Measurements from ENCODE around the gene MPIG6B.
A peak's percentile ranks its signal among the peaks of the same experiment; 100 is the strongest.

Gene MPIG6B

DNA sequence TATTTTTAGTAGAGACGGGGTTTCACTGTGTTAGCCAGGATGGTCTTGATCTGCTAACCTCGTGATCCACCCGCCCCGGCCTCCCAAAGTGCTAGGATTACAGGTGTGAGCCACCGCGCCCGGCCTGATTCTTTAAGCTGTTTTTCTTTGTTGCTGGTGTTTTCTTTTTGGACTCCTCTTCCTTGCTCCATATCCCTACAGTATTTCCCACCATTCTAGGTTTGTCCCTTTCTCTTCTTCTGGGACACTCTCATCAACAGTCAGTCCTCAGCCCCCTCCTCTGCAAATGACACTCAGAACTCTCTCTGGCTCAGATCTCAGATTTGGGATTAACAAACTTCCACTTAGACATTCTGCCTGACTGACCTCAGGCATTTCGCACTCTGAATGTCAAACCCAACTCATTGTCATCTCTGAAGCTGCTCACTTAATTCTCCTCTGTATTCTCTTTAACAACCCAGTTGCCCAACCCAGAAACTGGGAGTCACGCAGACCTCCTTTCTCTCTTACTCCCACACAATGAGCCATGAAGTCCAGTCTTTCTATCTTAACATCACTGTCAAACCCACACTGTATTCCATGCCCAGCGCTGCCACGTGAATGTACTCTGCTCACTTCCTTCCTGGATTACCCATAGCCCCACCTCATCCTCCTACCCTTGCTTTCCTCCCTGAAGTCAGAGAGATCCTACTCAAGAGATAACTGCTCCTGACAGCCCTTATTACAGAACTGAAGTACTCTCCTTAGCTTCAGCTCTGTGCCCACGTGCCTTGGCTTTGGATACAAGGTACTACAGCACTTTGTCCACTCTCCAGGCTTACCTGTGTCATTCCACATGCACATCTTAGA, 2.6 kb downstream of the MPIG6B start:
- DNase-seq (ENCODE audit: low spot score in 2 of 2), result no peak
- peak overlapping the region; percentile 91 for H3K27ac Mint-ChIP-seq

DNA sequence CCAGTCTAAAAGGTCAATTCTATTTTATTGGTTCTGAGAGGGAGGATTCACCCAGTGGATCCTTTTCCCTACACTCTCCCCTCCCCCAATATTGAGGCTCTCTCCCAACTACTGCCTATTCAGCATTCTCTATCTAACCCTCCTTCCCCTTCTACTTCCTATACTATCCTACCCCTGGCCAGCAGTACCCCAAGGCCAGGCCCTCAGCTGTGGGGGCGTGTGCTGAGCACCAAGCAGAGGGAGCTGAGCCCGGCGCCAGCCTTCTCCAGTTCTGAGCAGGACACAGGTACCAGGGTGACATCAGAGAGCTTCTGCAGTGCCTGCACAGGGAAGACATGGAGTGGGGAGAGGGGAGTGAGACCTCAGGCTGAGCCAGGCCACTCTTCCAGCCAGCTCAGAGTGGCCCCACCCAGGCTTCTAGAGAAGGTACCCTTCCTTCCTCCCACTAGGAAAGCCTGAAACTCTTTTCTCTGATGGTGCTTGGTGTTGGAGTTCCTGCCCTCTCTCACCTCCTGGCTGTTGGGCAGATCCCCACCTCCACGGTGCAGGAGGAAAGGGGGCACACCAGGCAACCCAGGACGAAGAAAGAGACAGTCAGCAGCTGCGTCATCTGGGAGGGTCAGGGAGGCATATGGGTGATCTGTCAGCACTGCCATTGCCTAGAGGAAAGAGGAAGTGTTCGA, 4.0 kb downstream of the MPIG6B start:
- ATAC-seq (peak; percentile 19), DNase-seq (ENCODE audit: low spot score in 2 of 2) (no peak)
- peaks cover 47% of the 10 kb centered on the region for H3K36me3 Mint-ChIP-seq
- H3K4me3 Mint-ChIP-seq, result peak overlapping the region; percentile 87
- peaks cover 60% of the 10 kb centered on the region for H3K4me1 Mint-ChIP-seq
- H3K9me3 Mint-ChIP-seq, result no peaks in the 10 kb centered on the region
- H3K27ac Mint-ChIP-seq, result peak overlapping the region; percentile 91

More for the DNA sequence above, 2.6 kb downstream of the MPIG6B start:
- Mint-ChIP-seq H3K36me3 (peaks cover 33% of the 10 kb centered on the region), H3K4me3 (no peak overlapping the region), H3K9me3 (no peaks in the 10 kb centered on the region), H3K4me1 (peaks cover 56% of the 10 kb centered on the region)
- no peak for ATAC-seq

DNA sequence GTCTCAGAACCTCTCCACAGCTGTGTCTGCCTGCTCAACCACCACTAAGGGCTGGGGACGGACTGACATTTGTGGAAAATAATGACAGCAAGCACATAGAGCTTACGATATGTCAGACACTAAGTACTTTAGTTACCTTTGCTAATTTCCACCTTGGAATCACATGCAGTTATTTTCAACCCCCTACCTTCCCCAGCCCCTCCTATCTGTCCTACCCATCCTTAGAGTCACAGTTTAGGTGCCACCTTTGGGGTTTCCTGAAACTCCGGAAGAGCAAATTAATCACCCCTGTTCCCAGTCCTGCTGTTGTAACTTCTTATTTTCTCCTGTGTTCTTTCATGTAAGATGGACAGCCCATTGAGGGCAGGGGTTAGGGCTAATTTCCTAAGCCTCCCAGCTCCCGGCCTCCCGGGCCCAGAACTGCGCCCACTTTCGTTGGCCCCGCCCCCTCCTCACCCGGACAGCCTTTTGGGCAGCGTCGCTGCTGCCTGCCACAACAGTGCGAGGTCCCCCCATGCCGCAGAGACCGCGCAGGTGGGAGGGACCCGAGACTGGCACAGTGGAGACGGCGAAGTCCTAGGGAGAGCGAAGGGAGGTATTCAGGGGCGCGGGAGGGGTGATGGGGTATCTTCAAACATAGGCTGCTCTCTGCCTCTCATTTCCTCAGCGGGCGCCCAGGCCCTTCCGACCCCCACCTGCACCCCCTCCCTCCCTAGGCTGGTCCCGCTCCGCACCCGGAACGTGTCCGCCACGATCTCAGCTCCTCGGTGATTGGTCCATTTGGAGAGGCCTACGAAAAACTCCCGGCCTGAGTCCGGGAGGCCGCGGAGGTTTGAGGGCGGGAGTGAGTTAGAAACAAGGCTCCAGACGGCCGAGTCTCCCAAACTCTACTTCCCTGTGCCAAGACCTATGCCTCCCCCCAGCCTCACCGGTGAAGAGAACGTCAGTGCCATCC, 4.8 kb downstream of the MPIG6B start:
- Mint-ChIP-seq H3K27ac (peak overlapping the region; percentile 91), H3K4me1 (peaks cover 61% of the 10 kb centered on the region), H3K36me3 (peaks cover 55% of the 10 kb centered on the region), H3K9me3 (no peaks in the 10 kb centered on the region), H3K4me3 (peak overlapping the region; percentile 87)
- DNase-seq (ENCODE audit: low spot score in 2 of 2), result no peak
- ATAC-seq, result no peak

DNA sequence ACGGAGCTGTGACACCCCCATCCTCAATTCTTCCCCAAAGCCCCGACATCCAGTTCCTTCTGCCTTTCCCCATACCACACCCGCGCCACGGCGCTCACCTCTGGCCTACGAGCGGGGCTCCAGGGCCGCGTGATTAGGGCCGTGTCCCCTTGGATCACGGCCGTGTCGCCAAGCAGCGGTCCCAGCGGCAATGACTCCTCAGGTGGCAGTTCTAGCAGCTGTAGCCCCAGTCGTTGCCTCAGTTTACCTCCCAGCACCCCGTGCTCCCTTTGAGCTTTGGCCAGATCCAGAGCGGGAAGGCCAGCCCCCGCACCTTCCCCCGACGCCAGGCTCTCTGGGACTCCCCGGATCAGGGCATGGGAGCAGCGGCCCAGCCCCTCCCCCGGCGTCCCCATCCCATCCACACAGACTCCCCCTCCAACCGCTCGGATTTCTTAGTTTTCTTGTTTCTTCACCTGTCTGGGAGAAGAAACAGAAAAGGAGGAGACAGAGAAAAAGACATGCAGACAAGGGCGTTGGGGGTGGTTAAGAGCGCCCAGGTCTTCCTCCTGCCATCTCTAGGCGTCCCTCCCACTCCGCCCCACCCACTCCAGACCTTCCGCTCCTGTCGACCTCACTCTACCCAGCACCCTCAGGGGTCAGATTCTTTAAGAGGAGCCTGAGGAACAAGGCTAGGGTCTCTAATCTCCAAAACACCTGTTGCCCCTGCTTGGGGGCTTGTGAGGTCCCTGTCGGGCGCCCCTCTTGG, 5.8 kb downstream of the MPIG6B start, which contains the start of gene DDAH2:
DDAH2 (minus strand) TSS at position 533 of the 748 bp plus-strand sequence; CDS start at position 395, 138 bp downstream.
- peak within 1 kb of the TSS; percentile 87 for H3K4me3 Mint-ChIP-seq
- peaks cover 67% of the 10 kb centered on the region for H3K4me1 Mint-ChIP-seq
- DNase-seq (ENCODE audit: low spot score in 2 of 2), result no peak
- H3K36me3 Mint-ChIP-seq, result peaks cover 57% of the 10 kb centered on the region
- peak; percentile 43 for ATAC-seq
- H3K27ac Mint-ChIP-seq, result peak within 1 kb of the TSS; percentile 91
- H3K9me3 Mint-ChIP-seq, result no peaks in the 10 kb centered on the region

DNA sequence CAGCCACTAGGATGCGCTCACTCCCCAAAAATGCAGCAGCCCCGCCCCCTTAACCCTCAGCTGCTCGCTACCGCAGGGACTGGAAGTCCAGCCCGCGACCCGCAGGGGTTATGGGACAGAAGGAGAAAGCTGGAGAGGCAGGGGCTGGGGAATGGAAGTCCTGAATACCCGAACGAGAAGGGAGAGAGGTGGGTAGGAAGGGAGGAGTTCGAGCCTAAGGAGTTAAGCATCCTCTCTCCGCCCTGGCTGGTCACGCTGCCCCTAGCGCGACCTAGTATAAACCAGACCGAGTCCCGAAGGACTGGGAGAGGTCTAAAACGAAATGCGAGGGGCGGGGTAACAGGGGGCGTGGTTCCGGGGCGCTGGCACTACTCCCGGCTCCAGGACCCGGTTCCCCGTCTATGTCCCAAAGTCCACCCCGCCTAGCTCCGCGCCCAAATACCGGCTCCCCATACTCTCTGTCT, 6.4 kb downstream of the MPIG6B start:
- H3K27ac Mint-ChIP-seq, result peak overlapping the region; percentile 91
- ATAC-seq (peak; percentile 81), DNase-seq (ENCODE audit: low spot score in 2 of 2) (peak; percentile 67 to 91)
- H3K4me1 Mint-ChIP-seq, result peaks cover 71% of the 10 kb centered on the region
- H3K4me3 Mint-ChIP-seq, result peak overlapping the region; percentile 87
- H3K9me3 Mint-ChIP-seq, result no peaks in the 10 kb centered on the region
- H3K36me3 Mint-ChIP-seq, result peaks cover 63% of the 10 kb centered on the region

DNA sequence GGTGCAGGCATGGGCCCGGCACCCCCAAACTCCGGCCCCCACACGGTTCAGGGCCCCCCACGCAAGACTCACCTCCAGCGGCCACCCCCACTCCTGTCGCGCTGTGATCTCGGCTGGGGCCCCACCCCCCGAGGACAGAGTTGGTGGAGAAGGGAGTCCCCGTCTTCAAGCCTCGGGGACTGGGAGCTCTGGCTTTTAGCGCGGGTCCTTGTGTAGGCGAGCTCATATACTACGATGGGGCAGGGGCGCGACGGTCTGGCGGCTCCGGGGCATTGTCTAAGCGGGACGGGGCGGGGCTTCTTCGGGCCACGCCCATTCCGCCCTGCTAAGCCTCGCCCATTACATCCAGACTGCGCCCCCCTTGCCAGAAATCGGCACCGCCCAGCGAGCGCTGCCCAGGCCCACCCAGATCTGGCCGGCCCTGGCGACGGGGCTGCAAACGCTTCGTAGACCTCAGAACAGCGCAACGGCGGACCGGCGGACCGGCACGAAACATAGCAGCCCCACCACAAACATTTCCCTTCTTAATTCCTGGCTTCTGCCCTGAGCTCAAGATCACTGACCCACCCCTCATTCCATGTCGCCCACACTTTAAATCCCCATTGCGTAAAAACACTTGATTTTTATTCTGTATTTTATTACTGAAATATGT, 6.9 kb downstream of the MPIG6B start:
- peak overlapping the region; percentile 87 for H3K4me3 Mint-ChIP-seq
- ATAC-seq, result peak; percentile 68
- H3K27ac Mint-ChIP-seq, result peak overlapping the region; percentile 91
- peak; percentile 64 to 89 for DNase-seq (ENCODE audit: low spot score in 2 of 2)
- peaks cover 69% of the 10 kb centered on the region for H3K36me3 Mint-ChIP-seq
- H3K9me3 Mint-ChIP-seq, result no peaks in the 10 kb centered on the region
- H3K4me1 Mint-ChIP-seq, result peaks cover 74% of the 10 kb centered on the region

DNA sequence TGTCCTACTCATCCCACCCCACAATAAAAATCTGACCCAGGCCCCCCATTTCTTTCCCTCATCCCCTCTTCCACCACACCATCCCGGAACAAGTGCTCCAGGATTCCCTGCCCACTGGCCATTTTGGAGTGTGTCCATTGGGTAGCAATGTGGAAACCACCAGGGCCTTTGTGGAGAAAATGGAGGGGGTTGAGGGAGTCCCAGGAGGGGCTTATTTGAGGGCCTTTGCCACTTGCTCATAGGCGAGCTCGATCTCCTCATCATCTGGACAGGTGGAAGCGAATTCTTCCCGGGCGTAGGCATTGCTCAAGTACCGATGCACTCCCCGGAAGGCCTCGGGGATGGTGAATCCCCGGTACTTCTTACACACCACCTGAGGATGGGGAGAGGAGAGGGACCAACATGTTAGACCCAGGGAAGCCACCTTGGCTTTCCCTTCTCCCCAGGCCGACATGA, 7.5 kb downstream of the MPIG6B start:
- Mint-ChIP-seq H3K36me3 (peaks cover 74% of the 10 kb centered on the region), H3K4me3 (peak overlapping the region; percentile 87), H3K9me3 (no peaks in the 10 kb centered on the region), H3K4me1 (peaks cover 71% of the 10 kb centered on the region), H3K27ac (peak overlapping the region; percentile 91)
- ATAC-seq, result no peak
- no peak for DNase-seq (ENCODE audit: low spot score in 2 of 2)

DNA sequence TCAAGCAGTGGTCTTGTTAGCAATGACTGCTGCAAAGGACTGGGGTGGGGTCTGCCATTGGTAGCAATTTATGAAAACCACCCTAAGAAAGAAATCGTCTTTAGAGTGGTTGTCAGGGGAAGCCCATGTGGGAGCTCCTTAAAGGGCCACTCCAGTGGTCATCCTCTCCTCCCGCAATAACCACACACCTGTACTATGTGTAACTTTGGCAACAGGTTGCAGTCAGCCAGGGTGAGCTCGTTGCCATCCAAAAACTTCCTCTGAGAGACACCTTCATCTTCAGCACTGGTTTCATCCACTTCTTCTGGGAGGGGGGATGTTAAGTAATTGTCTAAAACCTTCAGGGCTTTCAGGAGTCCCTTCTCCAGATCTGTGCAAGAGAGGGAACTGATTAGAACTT, 8.9 kb downstream of the MPIG6B start:
- peaks cover 64% of the 10 kb centered on the region for H3K4me1 Mint-ChIP-seq
- no peak overlapping the region for H3K4me3 Mint-ChIP-seq
- no peak overlapping the region for H3K27ac Mint-ChIP-seq
- no peaks in the 10 kb centered on the region for H3K9me3 Mint-ChIP-seq
- H3K36me3 Mint-ChIP-seq, result peaks cover 82% of the 10 kb centered on the region
- ATAC-seq (no peak), DNase-seq (ENCODE audit: low spot score in 2 of 2) (no peak)

DNA sequence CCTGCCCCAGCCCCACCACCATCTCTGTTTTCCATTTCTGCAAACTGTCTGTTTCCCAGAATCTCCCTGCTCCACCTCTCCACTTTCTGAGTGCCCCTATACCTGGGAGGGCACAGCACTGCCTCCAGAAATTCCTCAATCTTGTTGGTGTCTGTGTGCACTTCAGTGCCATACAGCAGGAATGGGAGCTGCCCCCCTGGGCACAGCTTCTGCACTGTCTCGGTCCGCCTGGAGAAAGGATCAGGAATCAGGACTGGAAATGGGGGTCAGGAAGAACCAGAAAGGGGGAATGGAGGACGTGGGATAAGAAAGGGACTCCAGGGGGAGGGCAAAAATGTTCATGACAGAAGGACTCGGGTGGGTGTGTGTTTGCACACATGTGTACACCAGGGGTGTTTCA, 10.6 kb downstream of the MPIG6B start:
- ATAC-seq (no peak), DNase-seq (ENCODE audit: low spot score in 2 of 2) (no peak)
- H3K27ac Mint-ChIP-seq, result peak overlapping the region; percentile 92
- H3K4me3 Mint-ChIP-seq, result peak overlapping the region; percentile 84
- H3K9me3 Mint-ChIP-seq, result no peaks in the 10 kb centered on the region
- H3K36me3 Mint-ChIP-seq, result peaks cover 77% of the 10 kb centered on the region
- peaks cover 67% of the 10 kb centered on the region for H3K4me1 Mint-ChIP-seq

DNA sequence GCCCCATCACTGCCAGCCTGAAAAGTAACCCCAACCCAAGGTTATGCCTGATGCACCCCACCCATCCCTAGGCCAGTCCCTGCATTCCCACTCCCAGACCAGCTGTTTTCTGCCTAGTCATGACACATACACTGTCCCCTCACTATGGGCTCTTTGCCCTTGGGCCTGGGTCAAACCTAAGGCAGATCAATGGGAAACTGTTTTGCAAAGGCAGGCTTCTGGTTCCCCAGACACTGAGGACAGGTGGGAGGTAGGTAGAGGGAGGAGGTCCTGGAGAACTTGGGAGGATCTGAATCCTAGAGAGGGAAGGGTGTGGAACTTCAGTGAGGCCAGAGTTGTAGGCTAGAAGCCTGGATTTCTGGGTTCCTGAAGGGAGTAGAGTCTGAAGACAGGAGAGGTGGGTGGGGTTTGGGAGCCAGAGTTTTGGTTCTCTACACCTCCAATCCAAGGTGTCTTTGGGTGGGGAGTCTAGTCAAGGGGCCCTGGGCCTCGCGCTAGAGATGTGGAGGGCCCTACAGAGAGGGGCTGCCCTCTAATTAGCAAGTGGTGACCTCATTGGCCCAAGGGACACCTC, 11.2 kb downstream of the MPIG6B start:
- ATAC-seq, result no peak
- Mint-ChIP-seq H3K27ac (peak overlapping the region; percentile 92), H3K4me3 (peak overlapping the region; percentile 84), H3K36me3 (peaks cover 72% of the 10 kb centered on the region), H3K9me3 (no peaks in the 10 kb centered on the region), H3K4me1 (peaks cover 67% of the 10 kb centered on the region)
- DNase-seq (ENCODE audit: low spot score in 2 of 2), result no peak

DNA sequence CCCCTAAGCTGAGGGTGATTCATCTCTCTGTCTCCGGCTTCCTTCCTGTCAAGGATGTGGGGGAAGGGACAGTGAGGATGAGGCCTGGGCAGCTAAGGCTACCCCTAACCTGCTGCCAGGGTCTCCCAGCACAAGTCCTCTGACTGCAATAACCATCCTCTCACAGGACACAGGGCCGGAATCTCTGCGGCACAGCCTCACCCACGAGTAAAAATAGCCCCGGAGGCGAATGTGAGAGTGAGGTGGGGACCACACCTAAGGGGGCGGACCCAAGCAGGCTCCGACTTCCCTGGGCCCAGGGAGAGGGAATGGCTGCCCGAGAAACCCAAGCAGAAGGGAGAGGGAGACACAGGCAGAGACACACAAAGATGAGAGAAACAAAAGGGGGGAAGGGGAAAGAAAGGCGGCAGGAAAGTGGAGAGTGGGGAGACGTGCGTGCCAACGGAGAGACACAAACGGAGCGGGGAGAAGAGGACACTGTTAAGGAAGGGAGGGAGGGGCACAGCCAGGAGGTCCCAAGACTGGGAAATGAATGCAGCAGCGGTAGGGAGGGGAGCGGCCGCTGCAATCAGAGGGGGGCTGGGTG, 11.7 kb downstream of the MPIG6B start:
- ATAC-seq (peak; percentile 66), DNase-seq (ENCODE audit: low spot score in 2 of 2) (peak; percentile 48 to 80)
- H3K9me3 Mint-ChIP-seq, result no peaks in the 10 kb centered on the region
- H3K4me1 Mint-ChIP-seq, result peaks cover 67% of the 10 kb centered on the region
- H3K4me3 Mint-ChIP-seq, result peak overlapping the region; percentile 84
- H3K27ac Mint-ChIP-seq, result peak overlapping the region; percentile 92
- H3K36me3 Mint-ChIP-seq, result peaks cover 72% of the 10 kb centered on the region

DNA sequence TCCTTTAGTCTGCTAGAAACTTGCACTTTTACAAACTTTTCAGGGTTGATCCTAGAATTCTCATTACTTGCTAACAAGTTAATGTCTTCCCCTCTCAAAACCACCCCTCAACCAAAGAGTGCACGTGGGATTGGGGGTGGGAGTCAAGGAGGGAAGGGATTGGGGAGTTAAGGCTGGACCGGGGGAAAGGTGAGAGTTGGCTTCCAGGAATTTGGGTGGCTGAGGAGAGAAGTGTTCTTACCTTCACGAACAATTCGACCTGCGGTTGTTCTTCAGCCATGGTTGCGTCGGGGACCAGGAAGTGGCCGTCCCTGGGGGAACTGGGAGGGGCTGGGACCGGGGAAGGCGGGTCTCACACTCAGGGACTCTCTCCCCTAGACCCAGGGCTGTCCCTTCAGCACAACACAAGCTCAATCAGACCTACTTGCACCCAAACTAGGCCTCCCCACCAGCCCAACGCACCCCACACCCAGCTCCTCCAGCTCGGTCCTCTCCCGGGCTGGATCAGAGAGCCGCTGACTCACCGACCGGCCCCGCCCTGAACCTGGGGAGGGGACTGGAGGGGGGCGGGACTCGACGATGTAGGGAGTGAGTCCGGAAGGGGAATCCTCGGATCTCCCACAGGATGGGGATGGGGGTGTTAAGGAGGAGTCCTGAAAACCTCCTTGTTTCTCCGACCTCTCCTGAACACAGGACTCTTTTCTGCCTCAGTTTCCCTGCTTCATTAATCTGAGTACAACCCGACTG, 13.0 kb downstream of the MPIG6B start, which contains the start of gene CLIC1:
CLIC1 (minus strand) TSS at position 510 of the 747 bp plus-strand sequence; CDS start at position 280, 230 bp downstream.
- DNase-seq (ENCODE audit: low spot score in 2 of 2) (peak; percentile 63 to 88), ATAC-seq (peak; percentile 55)
- Mint-ChIP-seq H3K36me3 (peaks cover 72% of the 10 kb centered on the region), H3K9me3 (no peaks in the 10 kb centered on the region), H3K27ac (peak within 1 kb of the TSS; percentile 92), H3K4me1 (peaks cover 64% of the 10 kb centered on the region), H3K4me3 (peak within 1 kb of the TSS; percentile 84)

Measured in stimulated activated effector memory CD8-positive, alpha-beta T cell treated with anti-CD3 and anti-CD28 coated beads, Interleukin-12 subunit alpha, Interleukin-12 subunit beta, amount 100 ng/mL, for 72 hours (primary cell).